Activated T-helper 2 cell treated with anti-CD3 and anti-CD28 coated beads, Interferon-gamma antibody, Interleukin-2, Interleukin-4, amounts not matched to agents 10 μg/mL and 5 μg/mL and 100 μg/mL, durations not matched to agents 14 hours and 24 hours and 36 hours (primary cell): ENCODE data around the gene NHLH2. TPM values are rescaled to one million over a fixed set of nuclear protein-coding genes. Genes with fewer than 3 reads are reported as not detected.

ENCODE experiments used
- DNase-seq: peaks from one replicate; pipeline ENCODE4 v3.0.0; 2021; ENCODE audit warnings: low spot score
- H3K27ac Mint-ChIP-seq: one replicate; pipeline ENCODE4 v1.8.0; 2021; ENCODE audit warnings: mixed read lengths
- H3K27me3 Mint-ChIP-seq: one replicate; pipeline ENCODE4 v1.8.0; 2021; ENCODE audit warnings: low read depth, mixed read lengths
- H3K36me3 Mint-ChIP-seq: one replicate; pipeline ENCODE4 v1.8.0; 2021; ENCODE audit warnings: low read depth, mixed read lengths
- H3K4me1 Mint-ChIP-seq: one replicate; pipeline ENCODE4 v1.8.0; 2021; ENCODE audit warnings: low read depth, mixed read lengths
- H3K4me3 Mint-ChIP-seq: one replicate; pipeline ENCODE4 v1.8.0; 2021; ENCODE audit warnings: low read depth, mild to moderate bottlenecking, moderate library complexity, mixed read lengths
- H3K9me3 Mint-ChIP-seq: one replicate; pipeline ENCODE4 v1.8.0; 2021; ENCODE audit warnings: mixed read lengths
- intact Hi-C: fragments of 100-400 bp; cut with micrococcal nuclease; formaldehyde crosslinking; loops from one replicate; pipeline ENCODE4 v1.15.1; 2023
- total RNA-seq: library from RNA; stranded (reverse); gene quantifications from 2 replicates; pipeline ENCODE4 v1.2.3, GENCODE V29; 2022

NHLH2 gene
- total RNA-seq, 1 donor from 2014 or later: not detected

DNA sequence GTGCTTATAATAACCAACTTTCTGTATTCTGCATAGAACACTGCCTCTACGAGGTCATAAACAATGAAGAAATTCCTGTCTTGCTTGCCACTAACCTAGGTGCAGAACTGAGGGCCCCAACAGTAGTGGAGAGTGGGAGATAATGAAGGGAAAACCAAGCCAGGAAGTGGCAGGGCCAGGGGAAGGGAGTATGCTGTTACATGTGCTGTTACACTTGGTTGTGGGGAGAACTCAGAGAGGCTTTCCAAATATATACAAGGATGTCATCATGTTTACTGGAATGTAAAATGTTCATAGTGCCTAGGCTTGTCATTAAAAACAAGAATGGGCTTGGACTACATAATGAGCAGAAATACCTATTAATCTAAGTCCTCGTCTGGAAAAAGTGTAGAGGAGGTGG is 31.1 kb downstream of the NHLH2 start:
- H3K4me3 Mint-ChIP-seq: no peak overlapping the region
- H3K36me3 Mint-ChIP-seq: no peaks in the 10 kb centered on the region
- DNase-seq: no peak
- no peaks in the 10 kb centered on the region for H3K4me1 Mint-ChIP-seq
- H3K27me3 Mint-ChIP-seq: peaks cover 12% of the 10 kb centered on the region
- intact Hi-C loops: no loop called here
- no peaks in the 10 kb centered on the region for H3K9me3 Mint-ChIP-seq
- H3K27ac Mint-ChIP-seq: no peak overlapping the region

DNA sequence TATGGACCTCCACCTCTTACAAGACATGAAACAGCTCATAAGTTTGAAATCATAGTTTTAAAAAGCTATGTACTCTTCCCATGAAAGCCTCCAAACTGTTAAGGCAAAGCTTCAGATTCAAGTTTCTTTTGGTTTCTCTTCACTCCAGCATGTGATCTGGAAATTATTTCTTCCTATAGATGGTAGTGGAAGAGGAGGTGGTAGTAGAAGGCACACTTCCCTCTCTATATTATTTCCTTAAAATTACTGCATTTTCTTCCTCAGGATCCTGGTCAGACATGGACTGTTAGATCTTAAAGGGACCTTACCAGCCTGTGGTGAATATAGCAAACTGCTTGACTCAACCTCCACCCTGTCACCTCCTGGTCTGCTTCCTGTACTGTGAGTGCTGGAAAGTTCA is 31.9 kb downstream of the NHLH2 start:
- Mint-ChIP-seq H3K27me3 (peaks cover 7% of the 10 kb centered on the region), H3K4me1 (no peaks in the 10 kb centered on the region), H3K9me3 (no peaks in the 10 kb centered on the region), H3K4me3 (no peak overlapping the region), H3K27ac (no peak overlapping the region), H3K36me3 (no peaks in the 10 kb centered on the region)
- no peak for DNase-seq
- intact Hi-C loops: no loop called here

GRCh38 chr1:115807723-115808122 is 33.2 kb downstream of the NHLH2 start:
- no peak for DNase-seq
- H3K27ac Mint-ChIP-seq: no peak overlapping the region
- intact Hi-C loops: loop anchor here (2.0 kb wide), 1 partner anchor 173 kb away; no protein-coding TSS in a partner anchor
- H3K4me1 Mint-ChIP-seq: no peaks in the 10 kb centered on the region
- H3K27me3 Mint-ChIP-seq: peaks cover 5% of the 10 kb centered on the region
- H3K9me3 Mint-ChIP-seq: no peaks in the 10 kb centered on the region
- H3K36me3 Mint-ChIP-seq: no peaks in the 10 kb centered on the region
- H3K4me3 Mint-ChIP-seq: no peak overlapping the region

GRCh38 chr1:115805597-115805996 is 35.3 kb downstream of the NHLH2 start:
- intact Hi-C loops: no loop called here
- no peaks in the 10 kb centered on the region for H3K36me3 Mint-ChIP-seq
- no peak for DNase-seq
- no peak overlapping the region for H3K4me3 Mint-ChIP-seq
- H3K9me3 Mint-ChIP-seq: no peaks in the 10 kb centered on the region
- no peaks in the 10 kb centered on the region for H3K4me1 Mint-ChIP-seq
- no peak overlapping the region for H3K27ac Mint-ChIP-seq
- H3K27me3 Mint-ChIP-seq: peaks cover 5% of the 10 kb centered on the region

DNA sequence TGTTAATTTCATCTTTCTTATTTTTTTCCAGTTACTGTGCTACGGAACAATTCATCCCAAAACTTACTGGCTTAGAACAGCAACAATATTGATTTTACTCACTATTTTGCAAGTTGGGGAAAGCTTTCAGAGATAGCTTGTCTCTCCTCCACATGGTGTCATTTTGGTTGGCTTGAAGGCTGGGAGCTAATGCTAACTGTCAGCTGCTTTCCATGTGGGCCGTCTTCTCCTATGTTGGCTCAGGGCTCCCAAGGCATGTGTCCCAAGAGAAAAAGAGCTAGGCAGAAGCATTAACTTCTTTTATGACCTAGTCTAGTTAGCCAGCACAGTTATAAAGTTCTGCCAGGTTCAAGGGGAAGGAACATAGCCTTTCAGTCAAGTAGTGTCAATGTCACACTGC is 38.5 kb downstream of the NHLH2 start:
- intact Hi-C loops: no loop called here
- H3K27me3 Mint-ChIP-seq: peaks cover 4% of the 10 kb centered on the region
- H3K9me3 Mint-ChIP-seq: no peaks in the 10 kb centered on the region
- H3K27ac Mint-ChIP-seq: no peak overlapping the region
- no peaks in the 10 kb centered on the region for H3K36me3 Mint-ChIP-seq
- no peaks in the 10 kb centered on the region for H3K4me1 Mint-ChIP-seq
- H3K4me3 Mint-ChIP-seq: no peak overlapping the region
- DNase-seq: no peak

DNA sequence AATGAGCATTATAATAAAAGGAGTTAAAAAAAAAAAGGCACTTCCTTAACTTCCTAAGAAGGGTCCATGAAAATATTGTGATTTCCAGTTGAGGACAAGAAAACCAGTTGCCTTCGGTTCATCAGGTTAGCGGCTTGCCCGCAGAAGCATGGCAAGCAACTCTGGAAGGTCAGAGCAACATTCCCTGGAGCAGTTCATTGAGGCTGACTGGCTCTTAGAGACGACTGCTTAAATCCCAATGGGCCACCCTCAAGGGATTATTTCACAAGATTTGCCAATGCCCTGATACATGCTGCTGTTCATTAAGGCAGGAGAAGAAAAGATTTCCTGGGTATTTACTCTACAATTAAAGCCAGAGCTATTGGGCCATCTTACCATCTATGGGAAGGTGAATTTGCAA is 43.4 kb downstream of the NHLH2 start:
- intact Hi-C loops: no loop called here
- DNase-seq: no peak

DNA sequence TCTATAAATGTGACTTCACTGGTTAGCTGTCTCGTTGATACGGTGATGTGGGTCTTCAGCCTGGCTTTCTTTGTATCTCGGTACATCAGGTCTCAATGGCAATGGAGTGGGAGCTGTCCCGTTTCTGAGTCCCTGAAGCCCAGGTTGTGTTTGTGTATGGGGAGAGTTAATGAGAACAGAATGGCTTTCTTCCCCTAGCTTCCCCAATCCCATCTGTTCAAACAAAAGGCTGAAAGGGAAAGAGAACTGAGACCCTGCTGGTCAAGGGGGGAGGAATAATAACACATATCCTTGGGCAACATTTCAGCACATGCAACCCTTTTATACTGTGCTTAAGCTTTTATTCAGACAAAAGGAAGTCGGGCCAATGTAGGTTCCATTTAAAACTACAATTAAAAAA is 44.0 kb downstream of the NHLH2 start:
- intact Hi-C loops: no loop called here
- Mint-ChIP-seq H3K27ac (no peak overlapping the region), H3K27me3 (peaks cover 10% of the 10 kb centered on the region), H3K4me1 (no peaks in the 10 kb centered on the region), H3K4me3 (no peak overlapping the region), H3K36me3 (no peaks in the 10 kb centered on the region), H3K9me3 (no peaks in the 10 kb centered on the region)
- DNase-seq: no peak

More for the DNA sequence above, 43.4 kb downstream of the NHLH2 start:
- no peak overlapping the region for H3K4me3 Mint-ChIP-seq
- no peak overlapping the region for H3K27ac Mint-ChIP-seq
- H3K4me1 Mint-ChIP-seq: no peaks in the 10 kb centered on the region
- H3K36me3 Mint-ChIP-seq: no peaks in the 10 kb centered on the region
- H3K27me3 Mint-ChIP-seq: peaks cover 10% of the 10 kb centered on the region
- no peaks in the 10 kb centered on the region for H3K9me3 Mint-ChIP-seq

DNA sequence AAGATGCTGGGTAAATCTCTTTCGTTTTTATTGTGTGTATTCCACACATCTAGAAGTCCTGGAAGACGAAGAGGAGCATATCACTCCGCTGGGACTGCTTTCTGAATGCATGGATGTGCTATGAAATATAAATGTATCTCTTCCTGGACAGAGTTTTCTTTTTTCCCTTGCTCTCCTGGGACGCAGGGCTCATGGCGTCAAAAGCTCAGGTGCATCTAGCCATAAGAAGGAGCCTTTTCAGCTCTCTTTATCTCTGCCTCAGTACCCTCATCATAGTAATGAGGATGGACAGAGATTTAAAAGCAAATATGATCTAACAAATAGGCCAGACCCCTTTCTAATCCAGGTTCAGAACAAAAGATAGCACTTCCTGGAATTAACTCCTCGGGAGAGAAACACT is 44.9 kb downstream of the NHLH2 start:
- DNase-seq: no peak
- Mint-ChIP-seq H3K27me3 (peaks cover 10% of the 10 kb centered on the region), H3K9me3 (no peaks in the 10 kb centered on the region), H3K27ac (no peak overlapping the region), H3K4me3 (no peak overlapping the region), H3K4me1 (no peaks in the 10 kb centered on the region), H3K36me3 (no peaks in the 10 kb centered on the region)
- intact Hi-C loops: no loop called here

GRCh38 chr1:115794976-115795639 is 45.8 kb downstream of the NHLH2 start:
- Mint-ChIP-seq H3K4me1 (no peaks in the 10 kb centered on the region), H3K4me3 (no peak overlapping the region), H3K9me3 (no peaks in the 10 kb centered on the region), H3K27ac (no peak overlapping the region), H3K27me3 (peaks cover 8% of the 10 kb centered on the region), H3K36me3 (no peaks in the 10 kb centered on the region)
- DNase-seq: no peak
- intact Hi-C loops: no loop called here

DNA sequence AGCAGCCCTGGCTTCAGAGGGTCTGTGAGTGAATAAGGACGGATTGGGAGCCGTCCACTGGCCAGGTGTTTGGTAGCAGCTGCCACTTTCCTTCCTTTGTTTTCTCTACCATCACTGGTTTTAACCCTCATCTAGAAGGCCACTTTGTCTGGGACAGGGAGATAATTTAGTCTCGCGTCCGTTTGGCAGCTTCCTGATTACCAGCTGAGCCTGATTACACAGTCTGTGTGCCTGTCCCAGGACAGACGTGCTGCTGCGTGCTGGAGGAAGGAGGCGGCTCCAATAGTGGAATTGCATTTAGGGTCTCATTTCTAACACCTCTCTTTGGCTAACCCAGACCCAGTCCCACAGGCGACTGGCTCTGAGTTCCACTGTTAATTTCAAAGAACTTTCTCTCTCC is 47.8 kb downstream of the NHLH2 start:
- no peak overlapping the region for H3K4me3 Mint-ChIP-seq
- no peaks in the 10 kb centered on the region for H3K36me3 Mint-ChIP-seq
- no peak for DNase-seq
- intact Hi-C loops: no loop called here
- H3K27me3 Mint-ChIP-seq: peaks cover 8% of the 10 kb centered on the region
- H3K4me1 Mint-ChIP-seq: no peaks in the 10 kb centered on the region
- H3K9me3 Mint-ChIP-seq: no peaks in the 10 kb centered on the region
- H3K27ac Mint-ChIP-seq: no peak overlapping the region

- H3K9me3 Mint-ChIP-seq: no peaks in the 10 kb centered on the region
- no peak for DNase-seq
- H3K36me3 Mint-ChIP-seq: no peaks in the 10 kb centered on the region
- H3K27me3 Mint-ChIP-seq: peaks cover 12% of the 10 kb centered on the region
- intact Hi-C loops: no loop called here
- no peak overlapping the region for H3K4me3 Mint-ChIP-seq
- H3K27ac Mint-ChIP-seq: no peak overlapping the region
- no peaks in the 10 kb centered on the region for H3K4me1 Mint-ChIP-seq
These were observed 49.1 kb downstream of the NHLH2 start for GRCh38 chr1:115791816-115792215.

GRCh38 chr1:115790846-115791245 is 50.1 kb downstream of the NHLH2 start:
- intact Hi-C loops: no loop called here
- H3K36me3 Mint-ChIP-seq: no peaks in the 10 kb centered on the region
- peaks cover 14% of the 10 kb centered on the region for H3K27me3 Mint-ChIP-seq
- no peaks in the 10 kb centered on the region for H3K4me1 Mint-ChIP-seq
- H3K4me3 Mint-ChIP-seq: no peak overlapping the region
- no peak overlapping the region for H3K27ac Mint-ChIP-seq
- no peak for DNase-seq
- H3K9me3 Mint-ChIP-seq: no peaks in the 10 kb centered on the region

- intact Hi-C loops: no loop called here
- DNase-seq: no peak
- H3K4me3 Mint-ChIP-seq: no peak overlapping the region
- H3K27ac Mint-ChIP-seq: no peak overlapping the region
- peaks cover 14% of the 10 kb centered on the region for H3K27me3 Mint-ChIP-seq
- H3K36me3 Mint-ChIP-seq: no peaks in the 10 kb centered on the region
- no peaks in the 10 kb centered on the region for H3K4me1 Mint-ChIP-seq
- H3K9me3 Mint-ChIP-seq: no peaks in the 10 kb centered on the region
These were observed 50.6 kb downstream of the NHLH2 start for GRCh38 chr1:115790356-115790755.
